HepG2 (cell line): ENCODE results near the gene PLEKHG2. TPM values are rescaled to one million over a fixed set of nuclear protein-coding genes. Genes with fewer than 3 reads are reported as not detected.

Experiments used
- AFF4 ChIP-seq: sonication (generic); formaldehyde crosslinking; IDR thresholded peaks from 2 replicates; pipeline ENCODE4 v1.4.0; 2020; ENCODE audit warnings: missing genetic modification reagents
- ATM ChIP-seq: fragments of 450-650 bp; IDR thresholded peaks from 2 replicates; pipeline ENCODE4 v1.7.1; 2017; ENCODE audit warnings: mild to moderate bottlenecking, borderline replicate concordance
- HNRNPLL ChIP-seq: fragments of 200-400 bp; formaldehyde crosslinking; IDR thresholded peaks from 2 replicates; pipeline ENCODE4 v1.6.1; 2017; ENCODE audit warnings: mild to moderate bottlenecking, low read depth, low read length; ENCODE audit not compliant: poor library complexity, severe bottlenecking
- MXI1 ChIP-seq: IDR thresholded peaks from 3 replicates; pipeline ENCODE4 v1.6.1; 2012; ENCODE audit warnings: low read depth, low read length, inconsistent platforms, borderline replicate concordance
- POLR2AphosphoS2 ChIP-seq: IDR thresholded peaks from 2 replicates; pipeline ENCODE4 v1.6.1; 2011; ENCODE audit warnings: low read depth, low read length, improper control_type of control experiment
- SMAD3 ChIP-seq: sonication (generic); formaldehyde crosslinking; IDR thresholded peaks from 2 replicates; pipeline ENCODE4 v1.4.0; 2020; ENCODE audit warnings: missing genetic modification reagents
- SP5 ChIP-seq: IDR thresholded peaks from 2 replicates; pipeline ENCODE4 v1.6.1; 2016; ENCODE audit warnings: low read depth, borderline replicate concordance
- SPEN ChIP-seq: sonication (generic); formaldehyde crosslinking; IDR thresholded peaks from 2 replicates; pipeline ENCODE4 v1.5.1; 2020; ENCODE audit warnings: low read depth, mild to moderate bottlenecking, missing genetic modification reagents
- TOE1 ChIP-seq: sonication (generic); formaldehyde crosslinking; IDR thresholded peaks from 2 replicates; pipeline ENCODE4 v1.4.0; 2020; ENCODE audit warnings: mild to moderate bottlenecking, missing genetic modification reagents
- YY1 ChIP-seq: IDR thresholded peaks from 2 replicates; pipeline ENCODE4 v1.6.1; 2011; ENCODE audit warnings: low read length, low read depth, moderate library complexity, mild to moderate bottlenecking; ENCODE audit not compliant: insufficient read depth, insufficient replicate concordance
- ZBTB3 ChIP-seq: sonication (generic); formaldehyde crosslinking; IDR thresholded peaks from 2 replicates; pipeline ENCODE4 v1.4.0; 2020; ENCODE audit warnings: low read depth, mild to moderate bottlenecking, moderate library complexity, missing genetic modification reagents, borderline replicate concordance
- ZBTB46 ChIP-seq: sonication (generic); formaldehyde crosslinking; IDR thresholded peaks from 2 replicates; pipeline ENCODE4 v1.4.0; 2020; ENCODE audit warnings: mild to moderate bottlenecking, missing genetic modification reagents, borderline replicate concordance
- ZKSCAN5 ChIP-seq: sonication (generic); formaldehyde crosslinking; IDR thresholded peaks from 2 replicates; pipeline ENCODE4 v1.5.1; 2020; ENCODE audit warnings: mild to moderate bottlenecking, missing genetic modification reagents
- ZMYM2 ChIP-seq: sonication (generic); formaldehyde crosslinking; IDR thresholded peaks from 2 replicates; pipeline ENCODE4 v1.8.0; 2022; ENCODE audit warnings: mild to moderate bottlenecking, missing genetic modification reagents
- ZNF33A ChIP-seq: sonication (generic); formaldehyde crosslinking; IDR thresholded peaks from 2 replicates; pipeline ENCODE4 v1.5.1; 2020; ENCODE audit warnings: missing genetic modification reagents, mild to moderate bottlenecking, moderate library complexity, borderline replicate concordance
- ZNF546 ChIP-seq: sonication (generic); formaldehyde crosslinking; conservative IDR thresholded peaks from 2 replicates; pipeline ENCODE4 v1.8.1; 2023; ENCODE audit warnings: mild to moderate bottlenecking, missing genetic modification reagents
- ZNF614 ChIP-seq: IDR thresholded peaks from 2 replicates; pipeline ENCODE4 v1.6.1; 2018; ENCODE audit warnings: missing biosample characterization, missing genetic modification reagents, inconsistent platforms, borderline replicate concordance
- ZSCAN21 ChIP-seq: sonication (generic); formaldehyde crosslinking; IDR thresholded peaks from 2 replicates; pipeline ENCODE4 v1.8.0; 2022; ENCODE audit warnings: mild to moderate bottlenecking, missing genetic modification reagents, moderate library complexity, borderline replicate concordance
- ZSCAN29 ChIP-seq: sonication (generic); formaldehyde crosslinking; conservative IDR thresholded peaks from 2 replicates; pipeline ENCODE4 v1.4.0; 2020; ENCODE audit warnings: mild to moderate bottlenecking, missing genetic modification reagents
- polyA plus RNA-seq, 8 experiments: library from polyadenylated mRNA; depleted of rRNA in 3 of 8; stranded (reverse) in 7 of 8; unstranded in 1 of 8; fragments of >200 nt; fragmentation: Illumina TruSeq in 4 of 8; extraction: Trizol in 4 of 8; gene quantifications; 2 replicates each; pipeline versions ENCODE4 v1.2.1 to v1.2.3, GENCODE V29; 2011 to 2016; ENCODE audit warnings: low read depth in 4 of 8, missing spikeins in 1 of 8, mixed read lengths in 1 of 8; ENCODE audit not compliant: insufficient read depth in 1 of 8
- total RNA-seq, 5 experiments: library from RNA; depleted of rRNA; stranded (reverse); fragments of >200 nt; fragmentation: Illumina TruSeq; extraction: Trizol; gene quantifications; 2 replicates each; pipeline ENCODE4 v1.2.3, GENCODE V29; 2016; ENCODE audit warnings: low read depth in 1 of 5
- TF ChIP-seq, protein P1 (sequence below): IDR thresholded peaks from 2 replicates; pipeline ENCODE4 v1.6.1; 2016; ENCODE audit warnings: mild to moderate bottlenecking, missing biosample characterization, missing genetic modification reagents

The PLEKHG2 gene
- total and polyA plus RNA-seq, 2 of the 13 experiments (the other 11 are each of a cell fraction or from before 2014, with no cell fraction given): 3.6 to 6.8 TPM

DNA sequence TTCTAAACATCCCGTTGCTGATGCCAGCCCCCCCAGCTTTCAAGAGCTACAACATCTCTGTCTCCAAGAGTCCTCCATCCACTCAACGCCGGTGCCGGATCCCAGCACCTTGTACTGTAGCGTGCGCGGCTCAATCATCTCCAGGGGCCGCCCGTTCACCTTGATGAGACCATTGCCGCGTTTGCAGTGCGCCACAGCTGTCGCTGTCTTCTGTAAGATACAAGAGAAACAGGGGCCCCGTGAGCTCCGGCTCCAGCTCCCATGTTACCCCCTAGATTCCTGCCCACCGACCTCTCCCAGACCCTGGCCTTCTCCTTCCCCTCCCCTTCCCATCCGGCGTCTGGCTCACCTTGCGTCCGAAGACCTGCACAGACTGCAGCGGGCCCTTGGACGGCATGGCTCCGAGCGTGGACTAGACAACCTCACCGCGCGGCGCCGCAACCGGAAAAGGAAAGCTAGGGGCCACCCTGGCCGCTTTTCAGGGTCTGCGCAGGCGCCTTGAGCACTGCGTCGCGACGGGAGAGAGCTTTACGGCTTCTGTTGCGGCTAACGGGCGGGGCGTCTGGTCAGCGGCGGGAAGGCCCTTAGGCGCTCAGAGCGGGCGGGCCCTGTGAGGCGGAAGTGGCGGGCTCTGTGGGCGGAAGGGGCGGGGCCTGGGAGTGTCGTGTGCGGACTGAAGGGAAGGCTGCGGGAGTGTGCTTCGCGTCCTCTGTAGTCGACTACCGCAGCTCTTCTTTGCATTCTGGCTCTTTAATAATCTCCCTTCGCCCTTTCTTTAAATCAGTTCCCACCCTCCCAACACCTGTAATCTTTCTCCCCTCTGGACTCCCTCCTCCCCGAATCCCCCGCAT is 23.3 kb downstream of the PLEKHG2 start, which contains the start of gene RPS16 (continued):
- TF ChIP-seq POLR2AphosphoS2 (peak; percentile 95), ATM (no peak), HNRNPLL (peak; percentile 79), ZNF614 (peak; percentile 54; the same call in 1 of the 2 replicates), ZNF33A (CRISPR knock-in tag) (no peak), SPEN (peak; percentile 99), ZBTB3 (peak; percentile 91; the same call in 1 of the 2 replicates), ZSCAN29 (peak; percentile 72; the same call in 1 of the 2 replicates), ZBTB46 (CRISPR knock-in tag) (peak; percentile 93; the same call in 1 of the 2 replicates), TOE1 (CRISPR knock-in tag) (0 out of 2 replicates have a peak, but pooled peaks have one; percentile 54), AFF4 (CRISPR knock-in tag) (peak; percentile 70; the same call in 1 of the 2 replicates), MXI1 (peak; percentile 95; the same call in 2 of the 3 replicates), SP5 (CRISPR knock-in tag) (peak; percentile 78), ZNF546 (no peak; the same call in 1 of the 2 replicates), YY1 (peak; percentile 83), ZKSCAN5 (CRISPR knock-in tag) (no peak), ZSCAN21 (CRISPR knock-in tag) (peak; percentile 70; the same call in 1 of the 2 replicates), SMAD3 (CRISPR knock-in tag) (peak; percentile 68; the same call in 1 of the 2 replicates), ZMYM2 (no peak)
- TF ChIP-seq, protein P1, sequence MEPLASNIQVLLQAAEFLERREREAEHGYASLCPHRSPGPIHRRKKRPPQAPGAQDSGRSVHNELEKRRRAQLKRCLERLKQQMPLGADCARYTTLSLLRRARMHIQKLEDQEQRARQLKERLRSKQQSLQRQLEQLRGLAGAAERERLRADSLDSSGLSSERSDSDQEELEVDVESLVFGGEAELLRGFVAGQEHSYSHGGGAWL (CRISPR knock-in tag): peak; percentile 90
